Stimulated activated CD8-positive, alpha-beta memory T cell treated with anti-CD3 and anti-CD28 coated beads, Interleukin-7, amount 100 ng/mL, for 4 hours (primary cell): ENCODE measurements around the gene U2AF1.
"Not testable (repeated sequence)": the region's sequence is repeated elsewhere in the genome, so short reads cannot be mapped to it uniquely, and the experiment has no call there.

Source experiments
- DNase-seq, 2 donors: peaks; one replicate each; pipeline ENCODE4 v3.0.0-alpha.2; 2020; ENCODE audit warnings: low read depth in 2 of 2

U2AF1 gene

GRCh38 chr21:43106965-43107793 lies at the start of gene U2AF1:
U2AF1 (minus strand) TSS chr21:43107570; CDS start chr21:43107494, 76 bp downstream.
- peak in 1 of 2 donors; percentile 60 for DNase-seq

GRCh38 chr21:43153601-43154000 lies 46.2 kb upstream of the U2AF1 start:
- not testable (repeated sequence) for DNase-seq

GRCh38 chr21:43149344-43149743 lies 42.0 kb upstream of the U2AF1 start:
- DNase-seq, result not testable (repeated sequence)

GRCh38 chr21:43147999-43148398 lies 40.6 kb upstream of the U2AF1 start:
- not testable (repeated sequence) for DNase-seq

GRCh38 chr21:43146637-43147036 lies 39.3 kb upstream of the U2AF1 start:
- not testable (repeated sequence) for DNase-seq

GRCh38 chr21:43141407-43141806 lies 34.0 kb upstream of the U2AF1 start:
- not testable (repeated sequence) for DNase-seq

GRCh38 chr21:43138944-43139343 lies 31.6 kb upstream of the U2AF1 start:
- DNase-seq, result not testable (repeated sequence)

GRCh38 chr21:43134520-43134919 lies 27.1 kb upstream of the U2AF1 start:
- not testable (repeated sequence) for DNase-seq

- DNase-seq, result not testable (repeated sequence)
These were observed 22.7 kb upstream of the U2AF1 start for GRCh38 chr21:43130094-43130493.

GRCh38 chr21:43115956-43116355 lies 8.6 kb upstream of the U2AF1 start:
- not testable (repeated sequence) for DNase-seq

- DNase-seq, result not testable (repeated sequence)
These were observed 7.1 kb upstream of the U2AF1 start for GRCh38 chr21:43114483-43114882.

GRCh38 chr21:43109006-43109405 lies 1.6 kb upstream of the U2AF1 start:
- DNase-seq, result not testable (repeated sequence)

- DNase-seq, result not testable (repeated sequence)
These were observed 807 bp upstream of the U2AF1 start for GRCh38 chr21:43108177-43108576.

- not testable (repeated sequence) for DNase-seq
These were observed 396 bp upstream of the U2AF1 start for GRCh38 chr21:43107794-43108137.

GRCh38 chr21:43104642-43105041 lies 2.7 kb downstream of the U2AF1 start:
- DNase-seq, result not testable (repeated sequence)

- not testable (repeated sequence) for DNase-seq
These were observed 5.1 kb downstream of the U2AF1 start for GRCh38 chr21:43102281-43102680.

GRCh38 chr21:43101676-43102075 lies 5.7 kb downstream of the U2AF1 start:
- not testable (repeated sequence) for DNase-seq

GRCh38 chr21:43101000-43101399 lies 6.4 kb downstream of the U2AF1 start:
- not testable (repeated sequence) for DNase-seq

- not testable (repeated sequence) for DNase-seq
These were observed 15.3 kb downstream of the U2AF1 start for GRCh38 chr21:43091979-43092614.

GRCh38 chr21:43090947-43091346 lies 16.4 kb downstream of the U2AF1 start:
- not testable (repeated sequence) for DNase-seq

- not testable (repeated sequence) for DNase-seq
These were observed 17.9 kb downstream of the U2AF1 start for GRCh38 chr21:43089463-43089862.

- not testable (repeated sequence) for DNase-seq
These were observed 24.6 kb downstream of the U2AF1 start for GRCh38 chr21:43082587-43083300.
